Astrocyte (in vitro differentiated cells and primary cell): ENCODE measurements around the gene CHST7. TPM values are rescaled to one million over a fixed set of nuclear protein-coding genes. Genes with fewer than 3 reads are reported as not detected.

Experiments
- DNase-seq: peaks from one replicate; pipeline ENCODE4 v3.0.0-alpha.2; 2010; ENCODE audit warnings: low read depth
- FAIRE-seq: peaks from 2 replicates; lab custom pipeline; 2011; peaks lifted over from hg19 to GRCh38; lab: Jason Lieb, UNC
- H2AFZ ChIP-seq: 2 replicates; pipeline ENCODE4 v1.6.0; 2012; ENCODE audit warnings: low read depth, low read length, inconsistent platforms
- H3K27ac ChIP-seq: 2 replicates; pipeline ENCODE4 v1.5.1; 2011; ENCODE audit warnings: low read depth, low read length, inconsistent platforms
- H3K27me3 ChIP-seq: 2 replicates; pipeline ENCODE4 v1.6.0; 2011; ENCODE audit warnings: low read length, inconsistent platforms; ENCODE audit not compliant: insufficient read depth
- H3K36me3 ChIP-seq: 2 replicates; pipeline ENCODE4 v1.5.1; 2011; ENCODE audit warnings: low read length, inconsistent platforms; ENCODE audit not compliant: insufficient read depth
- H3K4me1 ChIP-seq: 2 replicates; pipeline ENCODE4 v1.5.1; 2011; ENCODE audit warnings: low read length, inconsistent platforms; ENCODE audit not compliant: insufficient read depth
- H3K4me2 ChIP-seq: 2 replicates; pipeline ENCODE4 v1.6.0; 2012; ENCODE audit warnings: low read length, inconsistent platforms
- H3K4me3 ChIP-seq: 2 replicates; pipeline ENCODE4 v1.5.1; 2011; ENCODE audit warnings: low read depth, mild to moderate bottlenecking, low read length, inconsistent platforms; ENCODE audit not compliant: insufficient read depth
- H3K79me2 ChIP-seq: 2 replicates; pipeline ENCODE4 v1.6.0; 2012; ENCODE audit warnings: mild to moderate bottlenecking, low read length, inconsistent platforms; ENCODE audit not compliant: insufficient read depth
- H3K9ac ChIP-seq: 2 replicates; pipeline ENCODE4 v1.6.0; 2012; ENCODE audit warnings: mild to moderate bottlenecking, low read length, inconsistent platforms
- H3K9me3 ChIP-seq: 2 replicates; pipeline ENCODE4 v1.5.1; 2012; ENCODE audit warnings: low read depth, mild to moderate bottlenecking, low read length, inconsistent platforms; ENCODE audit not compliant: insufficient read depth
- H4K20me1 ChIP-seq: 2 replicates; pipeline ENCODE4 v1.6.0; 2012; ENCODE audit warnings: low read length, inconsistent platforms; ENCODE audit not compliant: insufficient read depth
- H3K27ac Mint-ChIP-seq: one replicate; pipeline ENCODE4 v1.8.0; 2021; ENCODE audit warnings: mild to moderate bottlenecking, mixed read lengths; ENCODE audit not compliant: unreplicated experiment
- H3K27me3 Mint-ChIP-seq: one replicate; pipeline ENCODE4 v1.8.0; 2021; ENCODE audit warnings: low read depth, mixed read lengths; ENCODE audit not compliant: unreplicated experiment
- H3K36me3 Mint-ChIP-seq: one replicate; pipeline ENCODE4 v1.8.0; 2021; ENCODE audit warnings: low read depth, mixed read lengths; ENCODE audit not compliant: unreplicated experiment
- H3K4me1 Mint-ChIP-seq: one replicate; pipeline ENCODE4 v1.8.0; 2021; ENCODE audit warnings: low read depth, mixed read lengths; ENCODE audit not compliant: unreplicated experiment
- H3K4me3 Mint-ChIP-seq: one replicate; pipeline ENCODE4 v1.8.0; 2021; ENCODE audit warnings: mild to moderate bottlenecking, moderate library complexity, mixed read lengths; ENCODE audit not compliant: unreplicated experiment
- H3K9me3 Mint-ChIP-seq: one replicate; pipeline ENCODE4 v1.8.0; 2021; ENCODE audit warnings: mild to moderate bottlenecking, mixed read lengths; ENCODE audit not compliant: unreplicated experiment
- EZH2 ChIP-seq: IDR thresholded peaks from 2 replicates; pipeline ENCODE4 v1.6.1; 2012; ENCODE audit warnings: mild to moderate bottlenecking, low read length, inconsistent platforms; ENCODE audit not compliant: insufficient read depth
- total RNA-seq: library from RNA; stranded (reverse); gene quantifications from 2 replicates; pipeline ENCODE4 v1.2.1, GENCODE V29; 2021
- TF ChIP-seq, protein P1 (sequence below): IDR thresholded peaks from 2 replicates; pipeline ENCODE4 v1.5.1; 2011; ENCODE audit warnings: low read depth, mild to moderate bottlenecking, inconsistent platforms, low read length, moderate library complexity; ENCODE audit not compliant: insufficient read depth

The CHST7 gene
- total RNA-seq, 1 donor from 2014 or later: 15.4 TPM

- Histone ChIP-seq H3K79me2 (no peaks in the 10 kb centered on the region), H4K20me1 (no peaks in the 10 kb centered on the region), H2AFZ (no peak overlapping the region), H3K4me1 (peaks cover 12% of the 10 kb centered on the region), H3K36me3 (no peaks in the 10 kb centered on the region), H3K27ac (no peak overlapping the region), H3K4me2 (no peak overlapping the region), H3K9ac (no peak overlapping the region), H3K4me3 (no peak overlapping the region), H3K9me3 (no peaks in the 10 kb centered on the region), H3K27me3 (no peaks in the 10 kb centered on the region)
- Mint-ChIP-seq H3K27me3 (no peaks in the 10 kb centered on the region), H3K9me3 (no peaks in the 10 kb centered on the region), H3K36me3 (peaks cover 2% of the 10 kb centered on the region), H3K27ac (no peak overlapping the region), H3K4me1 (peaks cover 7% of the 10 kb centered on the region), H3K4me3 (no peak overlapping the region)
- no peak for DNase-seq
- FAIRE-seq: no peak
- TF ChIP-seq, protein P1, sequence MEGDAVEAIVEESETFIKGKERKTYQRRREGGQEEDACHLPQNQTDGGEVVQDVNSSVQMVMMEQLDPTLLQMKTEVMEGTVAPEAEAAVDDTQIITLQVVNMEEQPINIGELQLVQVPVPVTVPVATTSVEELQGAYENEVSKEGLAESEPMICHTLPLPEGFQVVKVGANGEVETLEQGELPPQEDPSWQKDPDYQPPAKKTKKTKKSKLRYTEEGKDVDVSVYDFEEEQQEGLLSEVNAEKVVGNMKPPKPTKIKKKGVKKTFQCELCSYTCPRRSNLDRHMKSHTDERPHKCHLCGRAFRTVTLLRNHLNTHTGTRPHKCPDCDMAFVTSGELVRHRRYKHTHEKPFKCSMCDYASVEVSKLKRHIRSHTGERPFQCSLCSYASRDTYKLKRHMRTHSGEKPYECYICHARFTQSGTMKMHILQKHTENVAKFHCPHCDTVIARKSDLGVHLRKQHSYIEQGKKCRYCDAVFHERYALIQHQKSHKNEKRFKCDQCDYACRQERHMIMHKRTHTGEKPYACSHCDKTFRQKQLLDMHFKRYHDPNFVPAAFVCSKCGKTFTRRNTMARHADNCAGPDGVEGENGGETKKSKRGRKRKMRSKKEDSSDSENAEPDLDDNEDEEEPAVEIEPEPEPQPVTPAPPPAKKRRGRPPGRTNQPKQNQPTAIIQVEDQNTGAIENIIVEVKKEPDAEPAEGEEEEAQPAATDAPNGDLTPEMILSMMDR: no peak
Observed at GRCh38 chrX:46624090-46624786, 50.7 kb downstream of the CHST7 start.

DNA sequence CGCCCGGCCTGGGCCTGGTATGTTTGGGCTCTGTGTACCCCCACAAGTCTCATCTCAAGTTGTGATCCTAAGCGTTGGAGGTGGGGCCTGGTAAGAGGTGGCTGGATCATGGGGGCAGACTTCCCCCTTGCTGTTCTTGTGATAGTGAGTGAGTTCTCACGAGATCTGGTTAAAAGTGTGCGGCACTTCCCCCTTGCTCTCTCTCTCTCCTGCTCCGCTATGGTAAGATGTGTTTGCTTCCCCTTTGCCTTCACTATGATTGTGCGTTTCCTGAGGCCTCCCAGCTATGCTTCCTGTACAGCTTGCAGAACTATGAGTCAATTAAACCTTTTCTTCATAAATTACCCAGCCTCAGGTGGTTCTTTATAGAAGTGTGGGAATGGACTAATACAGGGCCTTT lies 53.0 kb downstream of the CHST7 start:
- Mint-ChIP-seq H3K36me3 (peaks cover 2% of the 10 kb centered on the region), H3K4me3 (no peak overlapping the region), H3K4me1 (peaks cover 17% of the 10 kb centered on the region), H3K27me3 (no peaks in the 10 kb centered on the region), H3K27ac (no peak overlapping the region), H3K9me3 (no peaks in the 10 kb centered on the region)
- Histone ChIP-seq H3K27ac (no peak overlapping the region), H3K4me2 (no peak overlapping the region), H3K4me1 (peaks cover 17% of the 10 kb centered on the region), H4K20me1 (no peaks in the 10 kb centered on the region), H3K4me3 (no peak overlapping the region), H3K36me3 (no peaks in the 10 kb centered on the region), H3K9ac (no peak overlapping the region), H3K79me2 (no peaks in the 10 kb centered on the region), H3K27me3 (no peaks in the 10 kb centered on the region), H3K9me3 (no peaks in the 10 kb centered on the region), H2AFZ (no peak overlapping the region)
- no peak for TF ChIP-seq EZH2
- TF ChIP-seq, protein P1: no peak
- FAIRE-seq: no peak
- no peak for DNase-seq

GRCh38 chrX:46627062-46627461 lies 53.5 kb downstream of the CHST7 start:
- H3K79me2 ChIP-seq: no peaks in the 10 kb centered on the region
- TF ChIP-seq EZH2: no peak
- TF ChIP-seq, protein P1: no peak
- Mint-ChIP-seq H3K27me3 (no peaks in the 10 kb centered on the region), H3K4me3 (no peak overlapping the region), H3K9me3 (no peaks in the 10 kb centered on the region), H3K36me3 (peaks cover 2% of the 10 kb centered on the region), H3K4me1 (peaks cover 17% of the 10 kb centered on the region), H3K27ac (no peak overlapping the region)
- peak; percentile 54 for FAIRE-seq
- H2AFZ ChIP-seq: no peak overlapping the region
- H3K4me1 ChIP-seq: peaks cover 17% of the 10 kb centered on the region
- no peaks in the 10 kb centered on the region for H4K20me1 ChIP-seq
- no peak overlapping the region for H3K9ac ChIP-seq
- no peaks in the 10 kb centered on the region for H3K27me3 ChIP-seq
- no peaks in the 10 kb centered on the region for H3K9me3 ChIP-seq
- no peaks in the 10 kb centered on the region for H3K36me3 ChIP-seq
- DNase-seq: no peak
- no peak overlapping the region for H3K27ac ChIP-seq
- H3K4me3 ChIP-seq: no peak overlapping the region
- H3K4me2 ChIP-seq: no peak overlapping the region
